CD14-positive monocyte (primary cell): ENCODE measurements around the gene MYO5C. TPM values are rescaled to one million over a fixed set of nuclear protein-coding genes. Genes with fewer than 3 reads are reported as not detected.

ENCODE experiments used
- DNase-seq, 3 donors: peaks; one replicate each; pipeline ENCODE4 v3.0.0-alpha.2; 2011 to 2022
- H2AFZ ChIP-seq: 2 replicates; pipeline ENCODE4 v1.6.0; 2012; ENCODE audit warnings: mild to moderate bottlenecking, low read depth, low read length, inconsistent platforms; ENCODE audit not compliant: insufficient read depth, poor library complexity, severe bottlenecking
- H3K27ac ChIP-seq, 2 donors: 1 replicate in 1 of 2; 2 replicates in 1 of 2; pipeline ENCODE4 v1.5.1; 2012 to 2013; ENCODE audit warnings: low read length in 2 of 2, control low read depth in 1 of 2, inconsistent platforms in 1 of 2, low read depth in 1 of 2, mild to moderate bottlenecking in 1 of 2
- H3K27me3 ChIP-seq, 2 donors: one replicate each; pipeline versions ENCODE4 v1.6.0 to v1.6.1; 2011 to 2013; ENCODE audit warnings: low read length in 2 of 2; ENCODE audit not compliant: control insufficient read depth in 2 of 2, insufficient read depth in 2 of 2
- H3K36me3 ChIP-seq, 2 donors: replicated peaks in 1 of 2; 1 replicate in 1 of 2; 2 replicates in 1 of 2; pipeline versions ENCODE4 v1.5.1 to v1.6.1; 2012 to 2013; ENCODE audit warnings: low read length in 2 of 2, control low read depth in 1 of 2, inconsistent platforms in 1 of 2, mild to moderate bottlenecking in 1 of 2; ENCODE audit not compliant: insufficient read depth in 2 of 2, control insufficient read depth in 1 of 2
- H3K4me1 ChIP-seq, 2 donors: 1 replicate in 1 of 2; 2 replicates in 1 of 2; pipeline versions ENCODE4 v1.5.1 to v1.6.1; 2012 to 2013; ENCODE audit warnings: low read length in 2 of 2, control low read depth in 1 of 2, inconsistent platforms in 1 of 2, mild to moderate bottlenecking in 1 of 2, moderate library complexity in 1 of 2; ENCODE audit not compliant: insufficient read depth in 2 of 2, control insufficient read depth in 1 of 2
- H3K4me2 ChIP-seq: replicated peaks from 2 replicates; pipeline ENCODE3; 2012; ENCODE audit warnings: low read length, moderate library complexity, mild to moderate bottlenecking; ENCODE audit not compliant: poor library complexity, severe bottlenecking; ENCODE audit errors: extremely low read depth
- H3K4me3 ChIP-seq, 3 experiments: fragments of 200-600 bp in 1 of 3; sonication (generic) in 1 of 3; replicated peaks in 1 of 3; 1 replicate in 2 of 3; 2 replicates in 1 of 3; pipeline ENCODE4 v1.5.1; 2011 to 2013; ENCODE audit warnings: low read length in 3 of 3, mild to moderate bottlenecking in 3 of 3, control low read depth in 2 of 3, low read depth in 2 of 3, inconsistent platforms in 1 of 3, moderate library complexity in 1 of 3
- H3K79me2 ChIP-seq: 2 replicates; pipeline ENCODE4 v1.6.0; 2012; ENCODE audit warnings: mild to moderate bottlenecking, control low read depth, inconsistent platforms, low read length, moderate library complexity; ENCODE audit not compliant: insufficient read depth
- H3K9ac ChIP-seq: 2 replicates; pipeline ENCODE4 v1.6.0; 2017; ENCODE audit warnings: low read length, mild to moderate bottlenecking; ENCODE audit not compliant: insufficient read depth, poor library complexity, severe bottlenecking
- H3K9me3 ChIP-seq, 2 donors: replicated peaks in 1 of 2; 1 replicate in 1 of 2; 2 replicates in 1 of 2; pipeline versions ENCODE4 v1.5.1 to v1.6.1; 2012 to 2013; ENCODE audit warnings: low read length in 2 of 2, control low read depth in 1 of 2; ENCODE audit not compliant: control insufficient read depth in 1 of 2, insufficient read depth in 1 of 2
- H4K20me1 ChIP-seq: 2 replicates; pipeline ENCODE4 v1.6.0; 2012; ENCODE audit warnings: mild to moderate bottlenecking, low read length, control low read depth, moderate library complexity; ENCODE audit not compliant: insufficient read depth
- H3K27ac Mint-ChIP-seq, 7 donors: one replicate each; pipeline ENCODE4 v1.8.0; 2020; ENCODE audit warnings: mild to moderate bottlenecking in 7 of 7, mixed read lengths in 7 of 7, moderate library complexity in 6 of 7, inconsistent platforms in 2 of 7
- H3K27me3 Mint-ChIP-seq, 3 donors: one replicate each; pipeline ENCODE4 v1.8.0; 2021 to 2022; ENCODE audit warnings: low read depth in 3 of 3, mild to moderate bottlenecking in 3 of 3, mixed read lengths in 3 of 3, moderate library complexity in 3 of 3, inconsistent platforms in 1 of 3
- H3K36me3 Mint-ChIP-seq, 2 donors: one replicate each; pipeline ENCODE4 v1.8.0; 2020; ENCODE audit warnings: mixed read lengths in 2 of 2, inconsistent platforms in 1 of 2, mild to moderate bottlenecking in 1 of 2
- H3K4me1 Mint-ChIP-seq: one replicate; pipeline ENCODE4 v1.8.0; 2020; ENCODE audit warnings: mild to moderate bottlenecking, mixed read lengths
- H3K4me3 Mint-ChIP-seq, 2 donors: one replicate each; pipeline ENCODE4 v1.8.0; 2020; ENCODE audit warnings: mild to moderate bottlenecking in 2 of 2, mixed read lengths in 2 of 2, moderate library complexity in 1 of 2
- H3K9me3 Mint-ChIP-seq, 7 donors: one replicate each; pipeline ENCODE4 v1.8.0; 2020 to 2022; ENCODE audit warnings: mixed read lengths in 7 of 7, mild to moderate bottlenecking in 6 of 7, moderate library complexity in 6 of 7, inconsistent platforms in 2 of 7
- CTCF ChIP-seq: fragments of 200-600 bp; IDR thresholded peaks from one replicate; pipeline ENCODE4 v1.8.0; 2022; ENCODE audit warnings: antibody characterized with exemption, mild to moderate bottlenecking
- WGBS: methylation state at CpG from one replicate; pipeline ENCODE4 v1.1.5; 2013; ENCODE audit warnings: missing lambda C conversion rate; ENCODE audit not compliant: insufficient coverage; 5-methylcytosine and 5-hydroxymethylcytosine counted together
- intact Hi-C, 2 donors: fragments of 100-400 bp; cut with micrococcal nuclease; formaldehyde crosslinking; loops; one replicate each; pipeline versions ENCODE4 v1.15.0 to v1.15.1; 2023
- polyA plus RNA-seq, 3 donors: library from polyadenylated mRNA; depleted of rRNA in 1 of 3; unstranded in 2 of 3; stranded (reverse) in 1 of 3; fragments of 300-500 nt in 2 of 3; fragments of >200 nt in 1 of 3; fragmentation: Illumina TruSeq in 2 of 3; gene quantifications; 1 replicate in 2 of 3; 2 replicates in 1 of 3; pipeline ENCODE4 v1.2.3, GENCODE V29; 2012 to 2021

MYO5C gene
- polyA plus RNA-seq, 3 donors: 0.20 TPM; not detected in 2

GRCh38 chr15:52301265-52301847, 5.8 kb upstream of the MYO5C start:
- H3K27me3 Mint-ChIP-seq: peaks cover 2 to 13% (median 4%) of the 10 kb centered on the region in 3 donors
- Histone ChIP-seq H3K9ac (no peak overlapping the region), H4K20me1 (no peaks in the 10 kb centered on the region), H3K4me3 (no peak overlapping the region), H3K27ac (no peak overlapping the region), H2AFZ (no peak overlapping the region), H3K36me3 (peaks cover 2 to 4% of the 10 kb centered on the region in 2 donors), H3K9me3 (no peaks in the 10 kb centered on the region), H3K27me3 (peaks cover 3 to 5% of the 10 kb centered on the region in 2 donors), H3K4me2 (no peak overlapping the region), H3K79me2 (no peaks in the 10 kb centered on the region), H3K4me1 (no peaks in the 10 kb centered on the region)
- H3K9me3 Mint-ChIP-seq: peaks cover 0 to 7% (median 2%) of the 10 kb centered on the region in 7 donors
- H3K4me3 Mint-ChIP-seq: no peak overlapping the region
- intact Hi-C loops: no loop called here
- no peak for TF ChIP-seq CTCF
- no CpG with 5 or more reads among the region's 2 CpGs for WGBS
- H3K27ac Mint-ChIP-seq: no peak overlapping the region
- DNase-seq: no peak
- H3K4me1 Mint-ChIP-seq: peaks cover 15% of the 10 kb centered on the region
- H3K36me3 Mint-ChIP-seq: peaks cover 13 to 16% of the 10 kb centered on the region in 2 donors

- peaks cover 0 to 2% (median 0%) of the 10 kb centered on the region in 7 donors for H3K9me3 Mint-ChIP-seq
- Histone ChIP-seq H3K4me2 (peak overlapping the region; percentile 72), H3K4me1 (peaks cover 21 to 31% of the 10 kb centered on the region in 2 donors), H3K27ac (no peak overlapping the region), H3K36me3 (no peaks in the 10 kb centered on the region), H3K9ac (peak overlapping the region; percentile 15), H4K20me1 (no peaks in the 10 kb centered on the region), H3K79me2 (no peaks in the 10 kb centered on the region), H3K4me3 (peak overlapping the region in 1 of 3 experiments; percentile 49), H3K9me3 (no peaks in the 10 kb centered on the region), H2AFZ (no peak overlapping the region), H3K27me3 (peaks cover 24 to 32% of the 10 kb centered on the region in 2 donors)
- intact Hi-C loops: no loop called here
- 2% methylated on average over 32 of the region's 32 CpGs for WGBS
- H3K4me3 Mint-ChIP-seq: peak overlapping the region; percentile 40 to 57
- TF ChIP-seq CTCF: no peak
- H3K36me3 Mint-ChIP-seq: peaks cover 0 to 3% of the 10 kb centered on the region in 2 donors
- H3K27me3 Mint-ChIP-seq: peaks cover 30 to 47% (median 34%) of the 10 kb centered on the region in 3 donors
- no peak for DNase-seq
- H3K4me1 Mint-ChIP-seq: peaks cover 27% of the 10 kb centered on the region
- H3K27ac Mint-ChIP-seq: no peak overlapping the region
These were observed 653 bp downstream of the MYO5C start for GRCh38 chr15:52294881-52295420.
